ENCODE measurements around the gene NABP2.

The NABP2 gene

DNA sequence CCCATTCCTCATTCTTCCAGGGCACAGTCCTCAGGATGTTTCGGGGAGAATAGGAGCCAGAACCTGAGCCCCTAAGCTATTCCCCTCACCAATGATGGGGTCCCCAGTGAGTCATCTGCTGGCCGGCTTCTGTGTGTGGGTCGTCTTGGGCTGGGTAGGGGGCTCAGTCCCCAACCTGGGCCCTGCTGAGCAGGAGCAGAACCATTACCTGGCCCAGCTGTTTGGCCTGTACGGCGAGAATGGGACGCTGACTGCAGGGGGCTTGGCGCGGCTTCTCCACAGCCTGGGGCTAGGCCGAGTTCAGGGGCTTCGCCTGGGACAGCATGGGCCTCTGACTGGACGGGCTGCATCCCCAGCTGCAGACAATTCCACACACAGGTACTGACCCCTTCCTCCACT is 7.0 kb downstream of the NABP2 start:
- H3K9ac ChIP-seq (ENCODE audit: low read depth, low read length), result no peak overlapping the region
- no peak overlapping the region for H3K4me3 ChIP-seq (ENCODE audit: low read length)
- no peaks in the 10 kb centered on the region for H3K27me3 ChIP-seq (ENCODE audit: control insufficient read depth, insufficient read depth, low read length)
- no peaks in the 10 kb centered on the region for H3K4me1 ChIP-seq (ENCODE audit: control insufficient read depth, insufficient read depth, low read length)
- H3K9me3 ChIP-seq (replicated peaks; ENCODE audit: low read length), result no peaks in the 10 kb centered on the region
- no peak overlapping the region for H3K4me2 ChIP-seq (ENCODE audit: low read length)
- peaks cover 4% of the 10 kb centered on the region for H3K36me3 ChIP-seq (ENCODE audit: insufficient read depth, low read length)

DNA sequence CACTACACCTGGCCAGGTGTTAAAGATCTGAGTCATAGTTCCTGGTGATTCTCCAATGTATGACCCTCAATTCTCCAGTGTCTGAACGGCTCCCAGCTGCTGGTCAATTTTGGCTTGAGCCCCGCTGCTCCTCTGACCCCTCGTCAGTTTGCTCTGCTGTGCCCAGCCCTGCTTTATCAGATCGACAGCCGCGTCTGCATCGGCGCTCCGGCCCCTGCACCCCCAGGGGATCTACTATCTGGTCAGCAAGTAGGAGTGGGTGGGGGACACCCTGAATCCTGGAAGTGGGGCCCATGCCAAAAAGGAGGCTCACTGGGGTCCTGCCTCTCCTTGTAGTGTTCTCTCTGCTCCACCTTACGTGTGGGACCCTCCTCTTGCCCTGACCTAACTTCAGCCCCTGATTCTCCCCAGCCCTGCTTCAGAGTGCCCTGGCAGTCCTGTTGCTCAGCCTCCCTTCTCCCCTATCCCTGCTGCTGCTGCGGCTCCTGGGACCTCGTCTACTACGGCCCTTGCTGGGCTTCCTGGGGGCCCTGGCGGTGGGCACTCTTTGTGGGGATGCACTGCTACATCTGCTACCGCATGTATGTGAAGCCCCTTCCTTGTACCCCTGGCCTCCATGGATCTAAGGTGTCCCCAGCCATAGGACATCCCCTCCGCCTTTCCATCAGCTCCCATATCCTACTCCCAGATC is 10.7 kb downstream of the NABP2 start:
- Histone ChIP-seq H3K4me1 (ENCODE audit: control insufficient read depth, insufficient read depth, low read length) (no peaks in the 10 kb centered on the region), H3K9ac (ENCODE audit: low read depth, low read length) (no peak overlapping the region), H3K4me3 (ENCODE audit: low read length) (no peak overlapping the region), H3K27me3 (ENCODE audit: control insufficient read depth, insufficient read depth, low read length) (no peaks in the 10 kb centered on the region), H3K9me3 (replicated peaks; ENCODE audit: low read length) (no peaks in the 10 kb centered on the region), H3K36me3 (ENCODE audit: insufficient read depth, low read length) (peaks cover 29% of the 10 kb centered on the region), H3K4me2 (ENCODE audit: low read length) (no peak overlapping the region)

GRCh38 chr12:56236091-56236490 is 11.9 kb downstream of the NABP2 start:
- no peak overlapping the region for H3K9ac ChIP-seq (ENCODE audit: low read depth, low read length)
- H3K4me2 ChIP-seq (ENCODE audit: low read length), result no peak overlapping the region
- no peaks in the 10 kb centered on the region for H3K4me1 ChIP-seq (ENCODE audit: control insufficient read depth, insufficient read depth, low read length)
- H3K27me3 ChIP-seq (ENCODE audit: control insufficient read depth, insufficient read depth, low read length), result no peaks in the 10 kb centered on the region
- no peak overlapping the region for H3K4me3 ChIP-seq (ENCODE audit: low read length)
- H3K9me3 ChIP-seq (replicated peaks; ENCODE audit: low read length), result no peaks in the 10 kb centered on the region
- peaks cover 37% of the 10 kb centered on the region for H3K36me3 ChIP-seq (ENCODE audit: insufficient read depth, low read length)

DNA sequence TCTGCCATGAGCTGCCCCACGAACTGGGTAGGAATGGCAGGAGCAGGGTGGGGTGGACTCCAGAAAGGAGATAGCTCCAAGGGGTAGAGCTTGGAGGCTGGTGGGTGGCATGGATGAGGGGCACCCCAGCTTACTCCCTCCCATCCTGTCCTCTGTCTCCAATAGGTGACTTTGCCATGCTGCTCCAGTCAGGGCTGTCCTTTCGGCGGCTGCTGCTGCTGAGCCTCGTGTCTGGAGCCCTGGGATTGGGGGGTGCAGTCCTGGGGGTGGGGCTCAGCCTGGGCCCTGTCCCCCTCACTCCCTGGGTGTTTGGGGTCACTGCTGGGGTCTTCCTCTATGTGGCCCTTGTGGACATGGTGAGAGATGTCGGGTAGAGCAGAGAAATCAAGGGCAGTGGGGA is 12.8 kb downstream of the NABP2 start:
- Histone ChIP-seq H3K4me2 (ENCODE audit: low read length) (no peak overlapping the region), H3K4me1 (ENCODE audit: control insufficient read depth, insufficient read depth, low read length) (no peaks in the 10 kb centered on the region), H3K27me3 (ENCODE audit: control insufficient read depth, insufficient read depth, low read length) (no peaks in the 10 kb centered on the region), H3K36me3 (ENCODE audit: insufficient read depth, low read length) (peaks cover 44% of the 10 kb centered on the region), H3K4me3 (ENCODE audit: low read length) (no peak overlapping the region), H3K9me3 (replicated peaks; ENCODE audit: low read length) (no peaks in the 10 kb centered on the region), H3K9ac (ENCODE audit: low read depth, low read length) (no peak overlapping the region)

DNA sequence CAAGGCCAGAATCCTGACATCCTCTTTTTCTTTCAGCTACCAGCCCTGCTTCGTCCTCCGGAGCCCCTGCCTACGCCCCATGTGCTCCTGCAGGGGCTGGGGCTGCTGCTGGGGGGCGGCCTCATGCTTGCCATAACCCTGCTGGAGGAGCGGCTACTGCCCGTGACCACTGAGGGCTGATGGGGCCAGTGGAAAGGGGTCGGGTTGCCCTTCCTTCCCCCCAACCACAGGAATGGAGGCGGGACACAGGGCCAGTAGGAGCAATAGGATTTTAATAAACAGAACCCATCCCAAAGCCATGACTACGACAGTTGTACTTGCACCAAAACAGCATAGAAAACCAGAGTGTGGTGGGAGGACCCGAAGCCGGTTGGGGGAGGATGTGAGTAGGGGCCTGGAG is 13.4 kb downstream of the NABP2 start:
- no peaks in the 10 kb centered on the region for H3K27me3 ChIP-seq (ENCODE audit: control insufficient read depth, insufficient read depth, low read length)
- no peak overlapping the region for H3K4me3 ChIP-seq (ENCODE audit: low read length)
- no peak overlapping the region for H3K4me2 ChIP-seq (ENCODE audit: low read length)
- no peak overlapping the region for H3K9ac ChIP-seq (ENCODE audit: low read depth, low read length)
- no peaks in the 10 kb centered on the region for H3K9me3 ChIP-seq (replicated peaks; ENCODE audit: low read length)
- H3K36me3 ChIP-seq (ENCODE audit: insufficient read depth, low read length), result peaks cover 50% of the 10 kb centered on the region
- H3K4me1 ChIP-seq (ENCODE audit: control insufficient read depth, insufficient read depth, low read length), result no peaks in the 10 kb centered on the region

DNA sequence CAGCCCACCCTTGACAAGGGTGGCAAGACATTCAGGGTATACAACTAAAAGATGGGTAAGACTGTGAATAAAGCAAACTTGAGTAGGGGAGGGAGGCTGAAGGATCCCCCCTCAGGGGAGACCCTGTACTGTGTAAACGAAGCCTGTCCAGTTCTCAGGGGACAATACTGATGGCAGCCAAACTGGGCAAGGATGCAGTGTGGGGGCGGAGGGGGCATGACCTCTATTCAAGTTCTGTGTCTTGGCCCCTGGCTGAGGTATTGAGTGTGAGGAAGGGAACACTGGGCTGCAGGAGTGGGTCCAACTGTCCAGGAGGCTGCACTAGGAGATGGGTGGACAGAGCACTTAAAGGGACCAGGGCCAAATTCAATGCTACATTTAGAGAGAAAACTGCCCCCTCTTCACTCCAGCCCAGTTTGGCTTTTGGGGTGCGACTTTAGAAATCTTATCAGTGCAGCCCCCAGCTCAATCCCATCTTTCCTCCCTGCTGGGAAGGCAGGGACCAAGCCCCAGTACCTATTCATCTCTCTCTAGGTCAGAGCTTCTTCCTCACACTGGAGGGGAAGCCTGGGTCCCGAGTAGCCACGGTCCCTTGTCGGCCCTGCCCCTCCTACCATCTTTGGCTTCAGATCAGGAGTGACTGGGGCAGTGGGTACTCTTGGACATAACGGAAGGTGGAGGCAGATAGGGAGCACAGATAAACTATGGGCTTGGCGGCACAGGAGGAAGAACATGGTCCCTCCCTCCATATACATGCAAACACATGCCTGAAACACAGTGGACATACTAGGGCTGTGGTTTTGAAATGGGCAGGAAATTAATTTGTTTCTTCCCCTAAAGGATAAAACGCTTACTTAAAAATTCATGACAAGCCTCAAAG is 17.5 kb downstream of the NABP2 start:
- Histone ChIP-seq H3K27me3 (ENCODE audit: control insufficient read depth, insufficient read depth, low read length) (no peaks in the 10 kb centered on the region), H3K9ac (ENCODE audit: low read depth, low read length) (no peak overlapping the region), H3K4me1 (ENCODE audit: control insufficient read depth, insufficient read depth, low read length) (peaks cover 4% of the 10 kb centered on the region), H3K4me2 (ENCODE audit: low read length) (no peak overlapping the region), H3K36me3 (ENCODE audit: insufficient read depth, low read length) (peaks cover 74% of the 10 kb centered on the region), H3K9me3 (replicated peaks; ENCODE audit: low read length) (no peaks in the 10 kb centered on the region), H3K4me3 (ENCODE audit: low read length) (no peak overlapping the region)

GRCh38 chr12:56242986-56243385 is 18.8 kb downstream of the NABP2 start:
- no peaks in the 10 kb centered on the region for H3K27me3 ChIP-seq (ENCODE audit: control insufficient read depth, insufficient read depth, low read length)
- no peak overlapping the region for H3K4me3 ChIP-seq (ENCODE audit: low read length)
- peaks cover 73% of the 10 kb centered on the region for H3K36me3 ChIP-seq (ENCODE audit: insufficient read depth, low read length)
- no peaks in the 10 kb centered on the region for H3K9me3 ChIP-seq (replicated peaks; ENCODE audit: low read length)
- no peak overlapping the region for H3K4me2 ChIP-seq (ENCODE audit: low read length)
- H3K9ac ChIP-seq (ENCODE audit: low read depth, low read length), result no peak overlapping the region
- H3K4me1 ChIP-seq (ENCODE audit: control insufficient read depth, insufficient read depth, low read length), result peaks cover 4% of the 10 kb centered on the region

- no peaks in the 10 kb centered on the region for H3K9me3 ChIP-seq (replicated peaks; ENCODE audit: low read length)
- peaks cover 4% of the 10 kb centered on the region for H3K4me1 ChIP-seq (ENCODE audit: control insufficient read depth, insufficient read depth, low read length)
- H3K9ac ChIP-seq (ENCODE audit: low read depth, low read length), result no peak overlapping the region
- no peak overlapping the region for H3K4me2 ChIP-seq (ENCODE audit: low read length)
- peaks cover 80% of the 10 kb centered on the region for H3K36me3 ChIP-seq (ENCODE audit: insufficient read depth, low read length)
- H3K4me3 ChIP-seq (ENCODE audit: low read length), result no peak overlapping the region
- no peaks in the 10 kb centered on the region for H3K27me3 ChIP-seq (ENCODE audit: control insufficient read depth, insufficient read depth, low read length)
Observed at GRCh38 chr12:56243731-56244181, 19.6 kb downstream of the NABP2 start.

DNA sequence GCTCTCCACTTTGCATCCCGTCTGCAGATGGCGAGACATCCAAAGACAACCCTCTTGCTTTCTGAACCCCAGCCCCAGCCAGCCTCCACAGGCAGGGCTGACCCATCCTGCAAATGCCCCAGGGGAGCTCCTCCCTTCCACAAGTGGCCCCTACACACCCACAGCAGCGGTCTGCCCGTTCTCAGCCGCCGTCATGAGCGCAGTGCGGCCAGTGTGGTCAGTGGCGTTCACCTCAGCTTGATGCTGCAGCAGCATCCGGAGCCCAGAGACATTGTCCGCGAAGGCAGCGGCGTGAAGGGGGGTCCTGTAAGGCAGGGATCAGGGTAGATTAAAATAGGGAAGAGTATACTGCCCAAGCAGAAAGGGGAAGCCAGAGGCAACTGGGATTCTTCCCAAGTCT is 20.4 kb downstream of the NABP2 start:
- H3K4me2 ChIP-seq (ENCODE audit: low read length), result no peak overlapping the region
- H3K9me3 ChIP-seq (replicated peaks; ENCODE audit: low read length), result no peaks in the 10 kb centered on the region
- H3K9ac ChIP-seq (ENCODE audit: low read depth, low read length), result no peak overlapping the region
- no peaks in the 10 kb centered on the region for H3K27me3 ChIP-seq (ENCODE audit: control insufficient read depth, insufficient read depth, low read length)
- peaks cover 84% of the 10 kb centered on the region for H3K36me3 ChIP-seq (ENCODE audit: insufficient read depth, low read length)
- no peak overlapping the region for H3K4me3 ChIP-seq (ENCODE audit: low read length)
- H3K4me1 ChIP-seq (ENCODE audit: control insufficient read depth, insufficient read depth, low read length), result peaks cover 4% of the 10 kb centered on the region

DNA sequence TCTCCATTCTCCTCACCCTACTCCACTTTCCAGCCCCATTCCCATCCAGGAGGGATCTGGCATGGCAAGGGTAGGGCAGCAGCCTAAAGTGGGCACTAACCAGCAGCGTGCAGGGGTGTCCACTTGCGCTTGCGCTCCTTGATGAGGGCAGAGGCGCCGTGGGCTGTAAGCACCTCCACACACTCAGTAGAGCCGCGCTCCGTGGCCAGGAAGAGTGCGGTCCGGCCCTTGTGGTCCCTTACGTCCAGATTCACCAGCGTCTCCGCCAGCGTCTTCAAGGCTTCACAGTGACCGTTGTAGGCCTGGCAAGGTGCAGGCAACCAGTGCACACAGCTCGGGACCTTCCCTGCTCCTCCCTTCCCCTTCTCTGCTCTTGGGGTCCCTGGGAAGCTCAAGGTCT is 23.8 kb downstream of the NABP2 start:
- H3K9me3 ChIP-seq (replicated peaks; ENCODE audit: low read length), result no peaks in the 10 kb centered on the region
- no peak overlapping the region for H3K4me3 ChIP-seq (ENCODE audit: low read length)
- peaks cover 79% of the 10 kb centered on the region for H3K36me3 ChIP-seq (ENCODE audit: insufficient read depth, low read length)
- peaks cover 4% of the 10 kb centered on the region for H3K4me1 ChIP-seq (ENCODE audit: control insufficient read depth, insufficient read depth, low read length)
- no peak overlapping the region for H3K9ac ChIP-seq (ENCODE audit: low read depth, low read length)
- no peak overlapping the region for H3K4me2 ChIP-seq (ENCODE audit: low read length)
- H3K27me3 ChIP-seq (ENCODE audit: control insufficient read depth, insufficient read depth, low read length), result no peaks in the 10 kb centered on the region

DNA sequence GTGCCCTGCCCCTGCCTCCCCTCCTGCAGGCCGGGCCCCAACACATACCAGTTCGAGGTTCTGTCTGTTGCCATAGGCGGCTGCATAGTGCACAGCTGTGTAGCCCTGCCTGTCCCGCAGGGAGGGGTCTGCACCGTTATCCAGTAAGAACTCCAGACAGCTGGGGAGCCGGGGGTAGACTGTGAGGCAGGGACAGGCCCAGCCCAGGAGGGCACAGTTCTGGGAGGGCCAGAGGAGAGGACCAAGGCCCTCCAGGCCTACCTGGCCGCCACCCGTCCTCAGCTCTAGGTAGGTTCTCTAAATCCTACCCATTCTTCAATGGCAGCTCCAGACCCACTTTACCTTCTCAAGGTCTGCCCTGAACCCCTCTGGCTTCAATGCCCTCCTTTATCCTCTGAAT is 24.6 kb downstream of the NABP2 start:
- Histone ChIP-seq H3K9ac (ENCODE audit: low read depth, low read length) (no peak overlapping the region), H3K4me2 (ENCODE audit: low read length) (no peak overlapping the region), H3K9me3 (replicated peaks; ENCODE audit: low read length) (no peaks in the 10 kb centered on the region), H3K36me3 (ENCODE audit: insufficient read depth, low read length) (peaks cover 79% of the 10 kb centered on the region), H3K4me1 (ENCODE audit: control insufficient read depth, insufficient read depth, low read length) (peaks cover 2% of the 10 kb centered on the region), H3K27me3 (ENCODE audit: control insufficient read depth, insufficient read depth, low read length) (no peaks in the 10 kb centered on the region), H3K4me3 (ENCODE audit: low read length) (no peak overlapping the region)

Measured in skeletal muscle satellite cell (primary cell).